Panc1 (cell line): ENCODE results near the gene PYDC2.

Source experiments
- CTCF ChIP-seq: fragments of 450-650 bp; IDR thresholded peaks from 2 replicates; pipeline ENCODE4 v1.5.1; 2017; ENCODE audit warnings: mild to moderate bottlenecking
- SIN3A ChIP-seq: IDR thresholded peaks from 2 replicates; pipeline ENCODE4 v1.6.1; 2012; ENCODE audit warnings: low read depth, mild to moderate bottlenecking, low read length, moderate library complexity, borderline replicate concordance; ENCODE audit not compliant: insufficient read depth

GRCh38 chr3:191414732-191415131, 46.2 kb upstream of the PYDC2 start:
- TF ChIP-seq CTCF (no peak; the same call in 1 of the 2 replicates), SIN3A (no peak)
